ENCODE data around the gene DCN. TPM values are rescaled to one million over a fixed set of nuclear protein-coding genes. Genes with fewer than 3 reads are reported as not detected.

DCN gene
- total RNA-seq, 4 donors from 2014 or later, result 552 to 2,825 (median 1,634) TPM

GRCh38 chr12:91143206-91143605, 39.4 kb downstream of the DCN start:
- no peak for TF ChIP-seq POLR2AphosphoS5 (IDR thresholded peaks at IDR 0.05)
- Histone ChIP-seq H3K27ac (peak overlapping the region in 1 of 4 donors; percentile 34), H3K4me1 (peaks cover 4 to 25% (median 4%) of the 10 kb centered on the region in 3 donors), H3K4me3 (no peak overlapping the region), H3K36me3 (no peaks in the 10 kb centered on the region), H3K27me3 (no peaks in the 10 kb centered on the region), H3K9me3 (no peaks in the 10 kb centered on the region)
- ATAC-seq, result no peak
- WGBS, 2 donors (ENCODE audit: low coverage in 1 of 2), result 22 to 47% methylated on average over 2 to 3 of the region's 3 CpGs

GRCh38 chr12:91142221-91142631, 40.4 kb downstream of the DCN start:
- TF ChIP-seq EP300 (IDR thresholded peaks at IDR 0.05), result no peak
- TF ChIP-seq POLR2AphosphoS5 (IDR thresholded peaks at IDR 0.05), result no peak
- no peak for TF ChIP-seq POLR2A (IDR thresholded peaks at IDR 0.05)
- TF ChIP-seq CTCF (IDR thresholded peaks at IDR 0.05), result no peak
- Histone ChIP-seq H3K36me3 (no peaks in the 10 kb centered on the region), H3K27ac (peak overlapping the region in 1 of 4 donors; percentile 44), H3K4me1 (peaks cover 5 to 31% (median 9%) of the 10 kb centered on the region in 3 donors), H3K27me3 (no peaks in the 10 kb centered on the region), H3K4me3 (no peak overlapping the region), H3K9me3 (no peaks in the 10 kb centered on the region)
- peak; percentile 62 for ATAC-seq
- WGBS, 2 donors (ENCODE audit: low coverage in 1 of 2), result 18 to 50% methylated on average over 3 of the region's 3 CpGs

- 67 to 82% methylated on average over 1 of the region's 1 CpG for WGBS, 2 donors (ENCODE audit: low coverage in 1 of 2)
- H3K27ac ChIP-seq, result peak overlapping the region in 3 of 4 donors; percentile 16 to 52 (median 50)
- H3K27me3 ChIP-seq, result no peaks in the 10 kb centered on the region
- H3K36me3 ChIP-seq, result no peaks in the 10 kb centered on the region
- ATAC-seq, result peak; percentile 74
- H3K9me3 ChIP-seq, result no peaks in the 10 kb centered on the region
- no peak overlapping the region for H3K4me3 ChIP-seq
- TF ChIP-seq POLR2AphosphoS5 (IDR thresholded peaks at IDR 0.05) (no peak), POLR2A (IDR thresholded peaks at IDR 0.05) (no peak), EP300 (IDR thresholded peaks at IDR 0.05) (no peak), CTCF (IDR thresholded peaks at IDR 0.05) (no peak)
- peaks cover 5 to 31% (median 9%) of the 10 kb centered on the region in 3 donors for H3K4me1 ChIP-seq
Observed at GRCh38 chr12:91140026-91140931, 42.3 kb downstream of the DCN start.

- no peak for ATAC-seq
- Histone ChIP-seq H3K9me3 (no peaks in the 10 kb centered on the region), H3K36me3 (no peaks in the 10 kb centered on the region), H3K27me3 (no peaks in the 10 kb centered on the region), H3K4me1 (peaks cover 5 to 31% (median 9%) of the 10 kb centered on the region in 3 donors), H3K4me3 (no peak overlapping the region), H3K27ac (peak overlapping the region in 3 of 4 donors; percentile 13 to 52 (median 49))
- TF ChIP-seq POLR2A (IDR thresholded peaks at IDR 0.05) (no peak), EP300 (IDR thresholded peaks at IDR 0.05) (no peak), CTCF (IDR thresholded peaks at IDR 0.05) (no peak), POLR2AphosphoS5 (IDR thresholded peaks at IDR 0.05) (no peak)
- WGBS, 2 donors (ENCODE audit: low coverage in 1 of 2), result 27 to 43% methylated on average over 2 of the region's 2 CpGs
Observed at GRCh38 chr12:91139286-91139685, 43.3 kb downstream of the DCN start.

GRCh38 chr12:91138337-91138920, 44.2 kb downstream of the DCN start:
- WGBS, 2 donors (ENCODE audit: low coverage in 1 of 2), result 9 to 21% methylated on average over 1 of the region's 1 CpG
- TF ChIP-seq POLR2AphosphoS5 (IDR thresholded peaks at IDR 0.05) (no peak), POLR2A (IDR thresholded peaks at IDR 0.05) (no peak), EP300 (IDR thresholded peaks at IDR 0.05) (no peak), CTCF (IDR thresholded peaks at IDR 0.05) (no peak)
- Histone ChIP-seq H3K9me3 (no peaks in the 10 kb centered on the region), H3K36me3 (no peaks in the 10 kb centered on the region), H3K4me1 (peaks cover 5 to 31% (median 9%) of the 10 kb centered on the region in 3 donors), H3K27ac (peak overlapping the region in 2 of 4 donors; percentile 16 to 49), H3K4me3 (no peak overlapping the region), H3K27me3 (no peaks in the 10 kb centered on the region)
- no peak for ATAC-seq
